GM21390 (cell line): ENCODE data around the gene MICOS13.
"Not testable (repeated sequence)": the region's sequence is repeated elsewhere in the genome, so short reads cannot be mapped to it uniquely, and the experiment has no call there.

Experiments used
- ATAC-seq: cut with Tn5 transposase; IDR thresholded peaks from one replicate; pipeline ENCODE4 v1.9.1; 2021; ENCODE audit not compliant: unreplicated experiment

MICOS13 gene, protein sequence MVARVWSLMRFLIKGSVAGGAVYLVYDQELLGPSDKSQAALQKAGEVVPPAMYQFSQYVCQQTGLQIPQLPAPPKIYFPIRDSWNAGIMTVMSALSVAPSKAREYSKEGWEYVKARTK

DNA sequence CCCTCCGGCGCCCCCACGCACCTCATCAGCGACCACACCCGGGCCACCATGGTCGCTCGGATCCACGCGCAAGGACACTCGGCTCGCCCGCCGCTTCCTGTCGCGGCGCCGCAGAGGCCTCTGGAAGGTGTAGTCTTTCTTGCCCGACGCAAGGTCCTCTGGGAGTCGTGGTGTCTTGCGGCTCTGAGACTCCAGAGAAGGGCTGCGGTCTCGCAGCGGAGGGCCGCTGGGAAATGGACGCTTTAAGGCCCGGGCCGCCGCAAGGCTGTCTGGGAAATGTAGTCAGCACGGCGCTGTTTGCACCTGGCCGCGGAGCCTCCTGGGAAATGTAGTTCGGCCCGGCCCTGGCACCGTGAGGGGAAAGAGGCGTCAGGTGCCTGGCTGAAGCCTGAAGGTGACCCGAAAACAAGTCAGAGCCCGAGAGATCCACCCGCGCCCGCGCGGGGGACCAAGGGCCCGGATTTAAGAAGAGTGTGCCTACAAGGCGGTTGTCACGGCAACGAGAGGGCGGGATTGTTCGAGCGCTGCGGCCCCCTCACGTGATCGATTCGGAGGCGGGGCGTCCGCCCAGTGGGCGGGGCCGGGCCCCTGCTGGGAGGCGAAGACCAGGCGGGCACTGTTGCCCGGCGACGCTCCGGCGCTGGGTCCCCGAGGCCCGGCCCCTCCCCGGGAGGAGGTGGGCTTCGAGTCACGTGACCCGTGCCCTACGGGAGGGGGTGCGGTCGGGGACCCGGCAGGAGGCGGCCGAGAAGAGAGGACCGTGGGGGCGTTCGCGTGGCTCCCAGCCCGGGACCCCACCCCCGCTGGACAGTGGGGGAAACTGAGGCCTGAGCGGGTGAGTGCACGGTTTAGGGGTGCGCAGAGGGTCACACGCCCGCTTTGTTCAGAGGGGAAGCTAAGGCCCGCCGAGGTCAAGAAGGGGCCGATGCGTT, at the start of gene MICOS13, which contains the start of gene HSD11B1L:
Gene MICOS13 (minus strand): TSS at position 80 of the 932 bp plus-strand sequence. CDS start 30 bp downstream, at position 50.
Gene HSD11B1L (plus strand): TSS at position 591 of the 932 bp plus-strand sequence. CDS start 3,806 bp downstream, outside the sequence.
- ATAC-seq, result peak; percentile 84

DNA sequence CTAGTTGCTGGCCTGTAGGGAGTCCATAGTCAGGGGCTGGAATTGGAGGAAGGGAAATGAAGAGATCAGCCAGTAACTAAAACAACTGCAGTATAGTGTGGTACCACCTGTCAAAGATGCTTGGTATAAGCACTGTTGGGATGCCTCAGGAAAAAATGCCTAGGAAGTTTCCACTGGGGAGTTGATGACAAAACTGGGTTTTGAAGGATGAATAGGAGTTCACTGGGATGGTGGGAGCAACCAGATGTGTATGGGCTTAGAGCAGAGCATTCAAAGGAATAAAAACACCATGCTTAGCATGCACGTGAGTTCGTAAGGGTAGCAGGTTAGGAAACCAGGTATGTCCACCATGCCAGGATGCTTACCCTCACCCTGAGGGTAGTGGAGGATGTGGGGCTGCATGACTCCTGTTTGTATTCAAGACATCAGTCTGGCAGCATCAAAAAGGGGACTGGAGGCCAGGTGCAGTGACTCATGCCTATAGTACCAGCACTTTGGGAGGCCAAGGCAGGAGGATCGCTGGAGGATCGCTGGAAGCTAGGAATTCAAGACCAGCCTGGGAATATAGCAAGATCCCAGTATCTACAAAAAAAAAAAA, 47.2 kb upstream of the MICOS13 start:
- no peak for ATAC-seq

DNA sequence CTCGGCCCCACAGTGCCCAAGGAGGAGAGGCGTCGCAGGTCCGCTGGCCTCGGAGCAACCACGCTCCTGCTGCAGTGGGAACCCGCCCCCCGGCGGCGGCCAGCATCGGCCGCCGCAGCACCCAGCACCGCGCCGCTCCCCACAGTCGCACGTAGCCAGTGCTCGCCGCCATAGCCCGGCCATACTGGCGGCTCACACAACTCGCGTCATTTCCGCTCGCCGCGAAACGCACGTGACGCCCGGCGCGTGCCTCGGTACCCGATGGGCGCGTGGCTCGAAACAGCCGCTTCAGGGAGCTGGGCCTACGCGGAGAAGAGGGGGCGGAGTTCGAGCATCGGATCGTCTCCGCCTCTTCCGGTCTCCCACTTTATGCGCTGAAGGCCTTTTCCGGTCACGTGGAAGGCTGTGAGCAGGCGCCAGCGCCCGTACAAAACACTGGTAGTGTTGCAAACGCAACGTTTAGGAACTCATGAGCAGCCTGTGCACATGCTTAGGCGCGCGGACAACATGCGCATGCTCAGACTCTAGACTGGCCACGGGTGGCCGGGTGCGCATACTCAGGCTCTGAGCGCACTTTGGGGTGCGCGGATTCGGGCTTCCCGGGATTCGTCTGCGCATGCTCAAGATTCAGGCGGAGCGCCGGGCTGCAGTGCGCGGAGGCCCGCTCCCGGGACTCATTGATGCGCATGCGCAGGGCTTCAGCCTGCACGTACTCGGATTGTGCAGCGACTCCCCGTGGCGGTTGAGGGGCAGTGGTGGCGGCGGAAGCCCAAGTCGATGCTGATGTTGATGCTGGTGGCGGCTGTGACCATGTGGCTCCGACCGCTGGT, 39.9 kb upstream of the MICOS13 start, which contains the start of the genes CATSPERD and LONP1:
Gene CATSPERD (plus strand): TSS at position 677 of the 830 bp plus-strand sequence. CDS start 101 bp downstream, at position 778.
Gene LONP1 (minus strand): TSS at position 186 of the 830 bp plus-strand sequence. CDS start 14 bp downstream, at position 172.
- ATAC-seq, result peak; percentile 79

DNA sequence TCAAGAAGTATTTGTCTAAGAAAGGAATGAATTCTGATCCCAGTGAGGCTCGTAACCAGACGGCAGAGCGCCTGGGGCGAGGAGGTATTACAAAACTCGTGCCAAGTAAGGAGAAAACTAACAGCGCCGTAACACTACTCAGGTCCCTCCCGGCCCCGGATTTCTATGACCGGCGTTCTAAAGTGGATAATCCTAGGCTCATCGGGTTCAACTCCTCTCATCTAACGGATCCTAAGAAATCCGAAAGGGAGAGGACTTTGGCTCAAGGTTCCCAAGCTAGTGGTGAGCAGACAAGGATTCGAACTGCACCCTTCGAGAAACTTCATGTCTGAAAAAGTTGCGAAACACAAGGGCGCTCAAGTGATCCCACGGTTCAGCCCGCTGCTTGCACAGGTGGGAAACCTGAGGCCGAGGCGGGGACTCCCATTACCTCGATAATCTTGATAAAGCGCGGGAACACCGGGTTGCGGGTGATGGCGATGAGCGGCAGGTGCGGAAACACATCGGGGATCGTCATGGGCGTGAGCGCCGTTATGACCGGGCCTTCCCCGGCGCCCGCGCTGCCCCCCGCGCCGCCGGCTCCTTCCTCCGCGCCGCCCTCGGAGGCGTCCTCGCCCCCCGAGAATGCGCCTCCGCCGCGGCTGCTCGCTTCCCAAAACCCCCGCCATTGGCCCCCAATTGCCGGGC, 39.1 kb upstream of the MICOS13 start:
- ATAC-seq, result no peak

DNA sequence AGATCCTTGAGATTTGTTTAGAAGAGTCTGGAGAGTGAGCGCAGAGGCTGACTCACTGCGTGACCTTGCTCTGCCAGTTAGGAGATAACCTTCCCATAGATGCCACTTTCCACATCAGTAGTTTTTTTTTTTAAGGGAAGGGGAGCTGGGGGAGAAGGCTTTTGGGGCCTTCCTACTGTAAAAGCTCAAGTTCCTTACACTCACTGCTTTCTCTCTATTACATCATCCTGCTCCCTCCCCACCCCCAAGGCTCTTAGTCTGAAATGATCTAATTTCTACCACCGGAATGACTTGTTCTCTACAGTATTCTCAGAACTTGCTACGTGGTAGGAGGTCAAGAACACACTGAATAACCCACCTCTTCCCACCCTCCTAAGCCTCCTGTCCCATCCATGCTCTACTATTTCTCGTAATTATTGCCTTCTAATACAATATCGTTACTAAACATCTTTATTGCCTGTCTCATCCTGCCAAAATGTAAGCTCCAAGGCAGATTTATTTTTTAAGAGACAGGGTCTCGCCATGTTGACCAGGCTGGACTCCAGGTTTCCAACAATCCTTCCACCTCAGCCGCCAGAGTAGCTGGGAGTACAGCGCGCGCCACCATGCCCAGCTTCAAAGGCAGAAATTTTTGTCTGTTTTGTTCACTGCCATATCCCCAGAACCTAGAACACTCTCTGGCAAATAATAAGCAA, 38.4 kb upstream of the MICOS13 start:
- no peak for ATAC-seq

DNA sequence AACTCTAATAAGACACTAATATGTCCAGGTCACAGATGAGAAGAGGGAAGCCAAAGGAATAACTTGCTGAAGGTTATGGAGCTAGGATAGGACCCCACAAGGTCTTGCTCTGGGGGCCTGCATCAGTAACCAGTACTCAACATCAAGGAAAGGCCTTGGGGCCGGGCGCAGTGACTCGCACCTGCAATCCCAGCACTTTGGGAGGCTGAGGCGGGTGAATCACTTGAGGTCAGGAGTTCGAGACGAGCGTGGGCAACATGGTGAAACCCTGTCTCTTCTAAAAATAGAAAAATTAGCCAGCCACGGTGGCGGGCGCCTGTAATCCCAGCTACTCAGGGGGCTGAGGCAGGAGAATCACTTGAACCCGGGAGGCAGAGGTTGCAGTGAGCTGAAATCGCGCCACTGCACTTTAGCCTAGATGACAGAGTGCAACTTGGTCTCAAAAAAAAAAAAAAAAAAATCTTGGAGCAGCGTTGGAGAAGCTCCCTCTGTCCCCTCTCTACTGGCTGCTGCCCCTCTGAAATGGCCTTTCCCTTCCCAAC, 37.8 kb upstream of the MICOS13 start:
- ATAC-seq, result no peak

DNA sequence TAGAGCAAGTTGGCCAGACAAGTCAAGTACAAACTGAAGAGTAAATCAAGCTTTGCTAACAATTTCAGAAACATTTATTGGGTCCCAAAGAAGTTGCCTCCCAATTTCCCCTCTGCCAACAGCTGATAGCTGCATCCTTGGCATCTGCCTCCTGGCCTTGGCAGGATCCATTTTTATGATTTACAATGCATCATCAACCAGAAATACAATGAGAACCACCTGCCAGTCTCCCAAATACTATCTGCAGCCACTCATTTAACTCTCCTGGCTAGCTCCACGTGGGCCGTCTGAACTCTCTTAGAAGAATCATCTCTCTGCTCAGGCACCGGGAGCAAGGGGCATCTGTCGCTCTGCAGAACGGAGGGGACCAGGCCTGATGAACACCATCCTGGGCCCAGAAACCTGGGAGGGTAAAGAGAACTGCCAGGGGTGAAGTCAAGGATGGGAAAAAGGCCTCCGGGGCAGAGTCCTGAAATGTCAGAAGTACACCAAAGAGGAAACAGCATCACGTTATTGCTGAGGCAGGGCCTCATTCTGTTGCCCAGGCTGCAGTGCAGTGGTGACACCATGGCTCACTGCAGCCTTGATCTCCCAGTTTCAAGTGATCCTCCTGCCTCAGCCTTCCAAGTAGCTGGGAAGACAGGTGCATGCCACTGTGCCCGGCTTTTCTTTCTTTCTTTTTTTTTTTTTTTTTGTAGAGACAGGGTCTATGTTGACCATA, 37.1 kb upstream of the MICOS13 start:
- no peak for ATAC-seq

DNA sequence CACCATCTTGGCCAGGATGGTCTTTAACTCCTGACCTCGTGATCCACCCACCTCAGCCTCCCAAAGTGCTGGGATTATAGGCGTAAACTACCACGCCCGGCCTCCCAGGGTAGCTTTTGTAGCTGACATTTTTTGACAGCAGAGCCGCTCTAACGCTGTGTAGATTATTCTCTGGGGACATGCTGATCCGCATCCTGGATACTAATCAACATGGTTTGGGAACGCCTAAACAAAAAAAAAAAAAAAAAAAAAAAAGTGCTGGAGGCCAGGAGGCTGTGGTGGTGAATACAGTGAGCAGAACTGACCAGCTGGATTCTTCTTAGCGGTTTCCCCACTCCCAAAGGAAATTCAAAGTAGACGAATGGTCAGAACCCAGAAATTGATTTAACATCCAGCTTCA, 34.5 kb upstream of the MICOS13 start:
- ATAC-seq, result no peak

GRCh38 chr19:5713228-5713627, 32.9 kb upstream of the MICOS13 start:
- no peak for ATAC-seq

DNA sequence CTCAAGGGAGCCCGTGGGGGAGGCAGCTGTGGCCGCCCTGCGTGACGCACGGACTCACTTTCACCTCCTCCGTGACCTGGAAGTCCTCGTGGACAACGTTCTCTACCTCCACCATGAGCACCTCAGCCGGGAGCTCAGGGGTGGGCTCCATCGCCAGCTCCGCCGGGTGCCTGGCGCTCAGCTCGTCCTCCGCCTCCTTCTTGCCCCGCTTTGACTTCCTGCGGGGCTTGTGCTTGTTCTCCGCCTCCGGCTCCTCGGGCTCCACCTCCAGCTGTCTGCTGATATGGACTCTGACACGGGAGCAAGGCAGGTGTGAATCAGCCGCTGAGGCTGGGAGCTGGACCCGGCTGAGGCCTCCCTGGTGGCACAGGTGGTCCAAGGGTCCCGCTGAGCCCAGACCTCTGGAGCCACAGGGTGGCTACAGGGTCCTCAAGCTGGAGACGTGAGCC, 31.4 kb upstream of the MICOS13 start:
- no peak for ATAC-seq

- no peak for ATAC-seq
These were observed 30.7 kb upstream of the MICOS13 start for GRCh38 chr19:5711025-5711424.

DNA sequence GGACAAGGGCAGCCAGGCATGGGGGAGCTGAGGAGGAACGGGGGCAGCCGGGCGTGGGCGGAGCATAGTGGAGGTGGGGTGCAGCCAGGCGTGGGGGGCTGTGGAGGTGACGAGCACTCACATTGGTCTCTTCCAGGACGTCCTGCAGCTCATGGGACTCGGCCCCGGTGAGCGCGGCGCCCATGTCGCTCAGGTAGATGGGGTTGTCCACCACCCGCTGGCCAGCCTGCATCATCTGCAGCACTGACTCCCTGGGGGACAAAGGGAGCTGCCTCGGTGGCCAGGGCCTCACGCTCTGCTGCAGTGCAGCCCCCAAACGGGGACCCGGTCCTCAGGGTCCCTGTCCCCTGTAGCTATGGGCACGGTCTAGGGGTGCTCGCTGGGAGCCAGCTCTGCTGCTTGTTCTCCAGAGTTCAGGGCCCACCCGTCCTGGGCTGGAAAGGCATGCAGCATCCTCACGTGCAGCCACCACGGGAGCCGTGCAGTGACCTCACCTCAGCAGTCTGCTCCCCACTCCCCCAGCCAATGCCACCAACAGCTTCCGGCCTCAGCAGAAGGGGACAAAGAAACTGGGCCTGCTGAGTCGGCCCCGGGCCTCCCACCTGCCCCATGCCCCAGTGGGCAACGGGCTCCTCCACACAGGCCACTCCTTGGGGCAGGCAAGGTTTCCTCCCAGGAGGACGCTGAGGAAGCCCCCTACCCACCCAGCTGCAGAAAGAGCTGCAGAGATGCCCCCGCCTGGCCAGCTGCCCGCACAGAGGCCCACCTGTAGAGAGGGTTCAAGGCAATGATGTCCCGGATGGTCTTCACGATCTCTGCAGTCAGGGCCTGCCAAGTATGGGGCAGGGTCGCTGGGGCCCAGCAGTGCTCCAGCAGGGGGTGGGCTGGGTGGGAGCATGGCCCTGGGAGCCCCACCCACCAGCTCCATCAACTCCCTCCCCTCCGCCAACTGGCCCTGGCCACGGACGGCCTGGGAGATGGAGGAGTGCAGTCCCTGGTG, 27.6 kb upstream of the MICOS13 start:
- no peak for ATAC-seq

DNA sequence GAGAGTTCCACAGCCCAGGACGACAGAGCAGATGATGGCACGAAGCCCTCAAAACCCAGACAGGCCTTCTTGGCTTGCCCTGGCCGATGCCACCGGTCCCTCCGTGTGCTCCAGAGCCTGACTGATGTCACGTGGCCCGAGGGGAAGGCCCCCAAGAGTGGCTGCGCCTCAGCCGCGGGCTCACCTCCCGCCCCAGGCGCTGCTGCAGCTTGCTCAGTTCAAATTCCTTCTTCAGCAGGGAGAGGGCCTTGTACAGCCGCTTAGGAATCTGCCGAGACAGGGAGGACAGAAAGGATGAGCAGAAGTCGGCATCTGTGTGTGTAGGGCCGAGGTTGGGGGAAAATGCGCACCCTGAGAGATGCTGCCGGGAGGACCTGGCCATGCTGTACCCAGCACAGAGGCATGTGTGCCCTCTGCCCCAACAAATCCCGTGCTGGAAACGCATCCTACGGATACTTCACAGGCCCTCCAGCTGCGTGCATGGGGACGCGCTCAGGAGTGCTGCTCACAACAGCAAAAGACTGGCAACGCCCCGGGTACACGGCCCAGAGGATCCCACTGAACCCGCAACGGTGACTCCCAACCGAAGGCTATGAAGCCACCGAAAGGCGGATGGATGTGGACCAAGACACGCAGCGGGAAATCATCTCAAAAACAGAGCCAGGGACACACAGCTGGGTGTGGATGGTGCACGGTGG, 26.7 kb upstream of the MICOS13 start:
- ATAC-seq, result no peak

GRCh38 chr19:5705552-5705951, 25.2 kb upstream of the MICOS13 start:
- no peak for ATAC-seq

DNA sequence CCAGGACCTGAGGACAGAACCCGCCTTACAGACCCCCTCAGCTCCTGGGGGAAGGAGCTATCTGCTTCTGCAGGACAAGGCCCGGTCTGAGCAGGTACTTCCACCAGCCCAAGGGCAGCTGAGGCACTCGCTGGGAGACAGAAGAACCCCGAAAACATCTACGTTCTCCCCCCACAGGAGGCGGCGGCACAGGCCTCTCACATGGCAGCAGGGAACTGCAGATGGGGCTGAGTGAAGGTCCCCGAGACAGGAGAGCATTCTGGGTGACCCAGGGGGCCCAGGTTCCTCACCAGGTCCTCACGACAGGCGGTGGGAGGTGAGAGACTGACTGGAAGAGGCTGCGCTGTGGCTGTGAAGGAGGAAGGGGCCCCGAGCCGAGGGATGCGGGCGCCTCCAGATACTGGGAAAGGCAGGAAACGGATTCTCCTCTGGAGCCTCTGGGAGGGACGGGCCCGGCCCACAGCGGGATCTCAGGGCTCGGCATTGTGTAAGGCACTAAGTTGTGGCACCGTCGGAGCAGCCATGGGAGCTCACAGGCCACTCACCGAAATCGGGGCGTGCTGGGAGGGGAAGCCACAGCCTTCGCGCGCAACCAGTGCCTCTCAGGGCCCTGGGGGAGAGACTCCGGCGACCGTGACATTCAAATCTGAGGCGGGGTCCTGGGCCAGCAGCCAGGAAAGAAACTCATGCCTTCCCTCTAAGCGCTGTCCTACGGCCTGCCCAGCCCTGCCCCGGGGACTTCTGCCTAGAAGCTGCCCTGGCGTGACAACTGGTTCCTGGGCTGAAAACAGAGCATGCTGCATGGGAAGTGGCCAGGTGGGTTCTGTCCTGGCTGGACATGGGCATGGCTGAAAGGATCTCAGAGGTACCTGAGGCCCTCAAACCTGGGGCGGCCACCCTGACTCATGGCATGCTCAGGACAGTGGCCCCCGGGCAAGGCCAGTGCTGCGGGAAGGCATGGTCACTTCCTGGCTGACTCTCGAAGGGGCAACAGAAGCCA, 23.8 kb upstream of the MICOS13 start:
- no peak for ATAC-seq

DNA sequence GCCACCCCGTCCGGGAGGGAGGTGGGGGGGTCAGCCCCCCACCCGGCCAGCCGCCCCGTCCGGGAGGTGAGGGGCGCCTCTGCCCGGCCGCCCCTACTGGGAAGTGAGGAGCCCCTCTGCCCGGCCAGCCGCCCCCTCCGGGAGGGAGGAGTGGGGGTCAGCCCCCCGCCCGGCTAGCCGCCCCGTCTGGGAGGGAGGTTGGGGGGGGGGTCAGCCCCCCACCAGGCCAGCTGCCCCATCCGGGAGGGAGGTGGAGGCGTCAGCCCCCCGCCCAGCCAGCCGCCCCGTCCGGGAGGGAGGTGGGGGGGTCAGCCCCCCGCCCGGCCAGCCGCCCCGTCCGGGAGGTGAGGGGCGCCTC, 21.7 kb upstream of the MICOS13 start:
- ATAC-seq, result not testable (repeated sequence)
